WTC11 (cell line): Measurements from ENCODE around the gene RAD23A. TPM values are rescaled to one million over a fixed set of nuclear protein-coding genes. Genes with fewer than 3 reads are reported as not detected.

Source experiments
- ATF2 ChIP-seq: sonication (generic); formaldehyde crosslinking; IDR thresholded peaks from 2 replicates; pipeline ENCODE4 v1.8.1; 2022; ENCODE audit warnings: low read depth, missing genetic modification reagents, borderline replicate concordance
- CTCF ChIP-seq: fragments of 200-600 bp; IDR thresholded peaks from 2 replicates; pipeline ENCODE4 v1.8.0; 2022; ENCODE audit warnings: antibody characterized with exemption
- E2F4 ChIP-seq: sonication (generic); formaldehyde crosslinking; IDR thresholded peaks from 2 replicates; pipeline ENCODE4 v1.8.1; 2022; ENCODE audit warnings: low read depth, mild to moderate bottlenecking, moderate library complexity, missing genetic modification reagents, borderline replicate concordance
- GABPB1 ChIP-seq: sonication (generic); formaldehyde crosslinking; IDR thresholded peaks from 2 replicates; pipeline ENCODE4 v1.8.1; 2023; ENCODE audit warnings: mild to moderate bottlenecking, missing genetic modification reagents
- HMGA2 ChIP-seq: fragments of 250-450 bp; sonication (Bioruptor Pico); IDR thresholded peaks from 2 replicates; pipeline ENCODE4 v1.4.0; 2021; ENCODE audit warnings: mild to moderate bottlenecking, moderate library complexity
- JUN ChIP-seq: sonication (generic); formaldehyde crosslinking; IDR thresholded peaks from 2 replicates; pipeline ENCODE4 v1.8.0; 2023; ENCODE audit warnings: mild to moderate bottlenecking, missing genetic modification reagents
- KAT7 ChIP-seq: sonication (generic); formaldehyde crosslinking; IDR thresholded peaks from 2 replicates; pipeline ENCODE4 v1.8.1; 2023; ENCODE audit warnings: missing genetic modification reagents, mild to moderate bottlenecking, borderline replicate concordance
- MLX ChIP-seq: sonication (generic); formaldehyde crosslinking; IDR thresholded peaks from 2 replicates; pipeline ENCODE4 v1.8.1; 2023; ENCODE audit warnings: mild to moderate bottlenecking, missing genetic modification reagents, moderate library complexity
- NFYB ChIP-seq: sonication (generic); formaldehyde crosslinking; conservative IDR thresholded peaks from 2 replicates; pipeline ENCODE4 v1.8.0; 2022; ENCODE audit warnings: low read depth, missing genetic modification reagents
- NR2C2 ChIP-seq: sonication (generic); formaldehyde crosslinking; IDR thresholded peaks from 2 replicates; pipeline ENCODE4 v1.8.0; 2022; ENCODE audit warnings: mild to moderate bottlenecking, missing genetic modification reagents
- OVOL2 ChIP-seq: fragments of 250-450 bp; sonication (Bioruptor Pico); IDR thresholded peaks from 2 replicates; pipeline ENCODE4 v1.9.0; 2021; ENCODE audit warnings: mild to moderate bottlenecking, borderline replicate concordance
- SP1 ChIP-seq: sonication (generic); formaldehyde crosslinking; conservative IDR thresholded peaks from 2 replicates; pipeline ENCODE4 v1.8.1; 2022; ENCODE audit warnings: missing genetic modification reagents
- TEAD1 ChIP-seq: sonication (generic); formaldehyde crosslinking; IDR thresholded peaks from 2 replicates; pipeline ENCODE4 v1.8.0; 2022; ENCODE audit warnings: mild to moderate bottlenecking, missing genetic modification reagents
- USF2 ChIP-seq: sonication (generic); formaldehyde crosslinking; IDR thresholded peaks from 2 replicates; pipeline ENCODE4 v1.8.1; 2023; ENCODE audit warnings: mild to moderate bottlenecking, missing genetic modification reagents, moderate library complexity
- ZNF219 ChIP-seq: sonication (generic); formaldehyde crosslinking; IDR thresholded peaks from 2 replicates; pipeline ENCODE4 v1.8.0; 2023; ENCODE audit warnings: missing genetic modification reagents, mild to moderate bottlenecking, borderline replicate concordance
- total RNA-seq: library from RNA; stranded (reverse); gene quantifications from 3 replicates; pipeline ENCODE4 v1.2.3, GENCODE V29; 2021
- TF ChIP-seq, protein P1 (sequence below): fragments of 250-450 bp; sonication (Bioruptor Pico); IDR thresholded peaks from 2 replicates; pipeline ENCODE4 v2.1.2; 2022; ENCODE audit warnings: mild to moderate bottlenecking, moderate library complexity
- TF ChIP-seq, protein P2 (sequence below): sonication (generic); formaldehyde crosslinking; IDR thresholded peaks from 2 replicates; pipeline ENCODE4 v1.8.1; 2023; ENCODE audit warnings: mild to moderate bottlenecking, moderate library complexity, missing genetic modification reagents

The RAD23A gene
- total RNA-seq, 1 experiment from 2014 or later: 84.3 TPM

GRCh38 chr19:12933287-12934072 is 12.2 kb upstream of the RAD23A start, which contains the start of gene FARSA (continued):
- no peak for TF ChIP-seq ATF2 (CRISPR knock-in tag)
- TF ChIP-seq ZNF219 (CRISPR knock-in tag): no peak
- TF ChIP-seq KAT7 (CRISPR knock-in tag): peak; percentile 81; the same call in 1 of the 2 replicates
- no peak for TF ChIP-seq E2F4 (CRISPR knock-in tag)
- TF ChIP-seq OVOL2 (CRISPR knock-in tag): no peak
- TF ChIP-seq, protein P1, sequence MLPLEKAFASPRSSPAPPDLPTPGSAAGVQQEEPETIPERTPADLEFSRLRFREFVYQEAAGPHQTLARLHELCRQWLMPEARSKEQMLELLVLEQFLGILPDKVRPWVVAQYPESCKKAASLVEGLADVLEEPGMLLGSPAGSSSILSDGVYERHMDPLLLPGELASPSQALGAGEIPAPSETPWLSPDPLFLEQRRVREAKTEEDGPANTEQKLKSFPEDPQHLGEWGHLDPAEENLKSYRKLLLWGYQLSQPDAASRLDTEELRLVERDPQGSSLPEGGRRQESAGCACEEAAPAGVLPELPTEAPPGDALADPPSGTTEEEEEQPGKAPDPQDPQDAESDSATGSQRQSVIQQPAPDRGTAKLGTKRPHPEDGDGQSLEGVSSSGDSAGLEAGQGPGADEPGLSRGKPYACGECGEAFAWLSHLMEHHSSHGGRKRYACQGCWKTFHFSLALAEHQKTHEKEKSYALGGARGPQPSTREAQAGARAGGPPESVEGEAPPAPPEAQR (CRISPR knock-in tag): no peak
- peak; percentile 34 for TF ChIP-seq TEAD1 (CRISPR knock-in tag)
- TF ChIP-seq USF2 (CRISPR knock-in tag): peak; percentile 76
- TF ChIP-seq HMGA2 (CRISPR knock-in tag): no peak
- TF ChIP-seq MLX (CRISPR knock-in tag): no peak
- TF ChIP-seq JUN: no peak
- TF ChIP-seq SP1 (CRISPR knock-in tag): peak; percentile 69
- TF ChIP-seq NR2C2 (CRISPR knock-in tag): no peak
- peak; percentile 71 for TF ChIP-seq GABPB1 (CRISPR knock-in tag)
- TF ChIP-seq CTCF: no peak
- TF ChIP-seq, protein P2, sequence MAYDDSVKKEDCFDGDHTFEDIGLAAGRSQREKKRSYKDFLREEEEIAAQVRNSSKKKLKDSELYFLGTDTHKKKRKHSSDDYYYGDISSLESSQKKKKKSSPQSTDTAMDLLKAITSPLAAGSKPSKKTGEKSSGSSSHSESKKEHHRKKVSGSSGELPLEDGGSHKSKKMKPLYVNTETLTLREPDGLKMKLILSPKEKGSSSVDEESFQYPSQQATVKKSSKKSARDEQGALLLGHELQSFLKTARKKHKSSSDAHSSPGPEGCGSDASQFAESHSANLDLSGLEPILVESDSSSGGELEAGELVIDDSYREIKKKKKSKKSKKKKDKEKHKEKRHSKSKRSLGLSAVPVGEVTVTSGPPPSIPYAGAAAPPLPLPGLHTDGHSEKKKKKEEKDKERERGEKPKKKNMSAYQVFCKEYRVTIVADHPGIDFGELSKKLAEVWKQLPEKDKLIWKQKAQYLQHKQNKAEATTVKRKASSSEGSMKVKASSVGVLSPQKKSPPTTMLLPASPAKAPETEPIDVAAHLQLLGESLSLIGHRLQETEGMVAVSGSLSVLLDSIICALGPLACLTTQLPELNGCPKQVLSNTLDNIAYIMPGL (CRISPR knock-in tag): 0 out of 2 replicates have a peak, but pooled peaks have one; percentile 48
- TF ChIP-seq NFYB: no peak; the same call in 1 of the 2 replicates
- TF ChIP-seq, all 79 proteins: peak for 18
